SK-N-SH (cell line): ENCODE data around the gene PLCL2.
A peak's percentile ranks its signal among the peaks of the same experiment; 100 is the strongest.

Experiments used
- FOXM1 ChIP-seq: IDR thresholded peaks from 2 replicates; pipeline ENCODE4 v1.4.0; 2012; ENCODE audit warnings: low read depth, mild to moderate bottlenecking
- YY1 ChIP-seq: IDR thresholded peaks from 2 replicates; pipeline ENCODE4 v1.4.0; 2012; ENCODE audit warnings: low read depth, mild to moderate bottlenecking
- TF ChIP-seq, protein P1 (sequence below): fragments of 200-600 bp; sonication (generic); IDR thresholded peaks from 2 replicates; pipeline ENCODE4 v1.6.1; 2017; ENCODE audit warnings: antibody characterized with exemption, mild to moderate bottlenecking, moderate library complexity

DNA sequence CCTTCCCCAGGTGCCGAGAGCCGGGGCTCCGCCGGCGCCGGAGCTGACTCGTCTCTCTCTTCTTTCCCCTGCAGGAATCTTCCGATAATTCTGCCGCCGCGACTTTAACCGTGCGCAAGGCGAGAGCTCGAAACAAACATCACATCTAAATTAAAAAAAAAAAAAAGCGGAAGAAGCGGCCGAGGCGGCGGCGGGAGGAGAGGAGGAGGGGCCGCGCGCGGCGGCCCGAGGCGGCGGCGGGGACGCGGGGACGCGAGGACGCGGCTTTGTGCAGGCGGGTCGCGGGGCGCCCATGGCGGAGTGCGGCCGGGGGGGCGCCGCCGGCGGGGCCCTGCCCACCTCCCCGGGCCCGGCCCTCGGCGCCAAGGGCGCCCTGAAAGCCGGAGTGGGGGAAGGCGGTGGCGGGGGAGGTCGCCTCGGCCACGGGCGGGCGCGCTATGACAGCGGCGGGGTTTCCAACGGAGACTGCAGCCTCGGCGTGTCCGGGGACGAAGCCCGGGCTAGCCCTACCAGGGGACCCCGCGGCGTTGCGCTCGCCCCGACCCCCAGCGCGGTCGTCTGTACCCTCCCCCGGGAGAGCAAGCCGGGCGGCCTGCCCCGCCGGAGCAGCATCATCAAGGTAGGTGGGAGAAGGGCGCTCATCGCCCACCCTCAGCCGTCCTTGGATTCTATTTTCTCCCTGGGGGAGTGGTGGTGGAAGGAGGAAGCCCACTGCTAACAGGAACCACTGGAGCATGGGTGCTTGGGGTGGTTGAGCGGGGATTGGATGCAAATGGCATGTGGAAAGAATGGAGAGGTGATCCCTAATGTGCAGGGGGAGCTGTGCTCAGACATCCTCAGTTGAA, at the start of gene PLCL2:
- TF ChIP-seq, protein P1, sequence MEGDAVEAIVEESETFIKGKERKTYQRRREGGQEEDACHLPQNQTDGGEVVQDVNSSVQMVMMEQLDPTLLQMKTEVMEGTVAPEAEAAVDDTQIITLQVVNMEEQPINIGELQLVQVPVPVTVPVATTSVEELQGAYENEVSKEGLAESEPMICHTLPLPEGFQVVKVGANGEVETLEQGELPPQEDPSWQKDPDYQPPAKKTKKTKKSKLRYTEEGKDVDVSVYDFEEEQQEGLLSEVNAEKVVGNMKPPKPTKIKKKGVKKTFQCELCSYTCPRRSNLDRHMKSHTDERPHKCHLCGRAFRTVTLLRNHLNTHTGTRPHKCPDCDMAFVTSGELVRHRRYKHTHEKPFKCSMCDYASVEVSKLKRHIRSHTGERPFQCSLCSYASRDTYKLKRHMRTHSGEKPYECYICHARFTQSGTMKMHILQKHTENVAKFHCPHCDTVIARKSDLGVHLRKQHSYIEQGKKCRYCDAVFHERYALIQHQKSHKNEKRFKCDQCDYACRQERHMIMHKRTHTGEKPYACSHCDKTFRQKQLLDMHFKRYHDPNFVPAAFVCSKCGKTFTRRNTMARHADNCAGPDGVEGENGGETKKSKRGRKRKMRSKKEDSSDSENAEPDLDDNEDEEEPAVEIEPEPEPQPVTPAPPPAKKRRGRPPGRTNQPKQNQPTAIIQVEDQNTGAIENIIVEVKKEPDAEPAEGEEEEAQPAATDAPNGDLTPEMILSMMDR: no peak
- no peak for TF ChIP-seq FOXM1
- TF ChIP-seq YY1: 0 out of 2 replicates have a peak, but pooled peaks have one; percentile 5
